Measurements from ENCODE around the gene NUBPL.
"Not testable (repeated sequence)": the region's sequence is repeated elsewhere in the genome, so short reads cannot be mapped to it uniquely, and the experiment has no call there.

- TF ChIP-seq, protein P1, sequence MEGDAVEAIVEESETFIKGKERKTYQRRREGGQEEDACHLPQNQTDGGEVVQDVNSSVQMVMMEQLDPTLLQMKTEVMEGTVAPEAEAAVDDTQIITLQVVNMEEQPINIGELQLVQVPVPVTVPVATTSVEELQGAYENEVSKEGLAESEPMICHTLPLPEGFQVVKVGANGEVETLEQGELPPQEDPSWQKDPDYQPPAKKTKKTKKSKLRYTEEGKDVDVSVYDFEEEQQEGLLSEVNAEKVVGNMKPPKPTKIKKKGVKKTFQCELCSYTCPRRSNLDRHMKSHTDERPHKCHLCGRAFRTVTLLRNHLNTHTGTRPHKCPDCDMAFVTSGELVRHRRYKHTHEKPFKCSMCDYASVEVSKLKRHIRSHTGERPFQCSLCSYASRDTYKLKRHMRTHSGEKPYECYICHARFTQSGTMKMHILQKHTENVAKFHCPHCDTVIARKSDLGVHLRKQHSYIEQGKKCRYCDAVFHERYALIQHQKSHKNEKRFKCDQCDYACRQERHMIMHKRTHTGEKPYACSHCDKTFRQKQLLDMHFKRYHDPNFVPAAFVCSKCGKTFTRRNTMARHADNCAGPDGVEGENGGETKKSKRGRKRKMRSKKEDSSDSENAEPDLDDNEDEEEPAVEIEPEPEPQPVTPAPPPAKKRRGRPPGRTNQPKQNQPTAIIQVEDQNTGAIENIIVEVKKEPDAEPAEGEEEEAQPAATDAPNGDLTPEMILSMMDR (IDR thresholded peaks at IDR 0.05): not testable (repeated sequence)
- not testable (repeated sequence) for TF ChIP-seq POLR2A, EP300 (IDR thresholded peaks at IDR 0.05)
These were observed 294.8 kb downstream of the NUBPL start for GRCh38 chr14:31856003-31856402.
